Measurements from ENCODE around the gene MBP.
"Not testable (repeated sequence)": the region's sequence is repeated elsewhere in the genome, so short reads cannot be mapped to it uniquely, and the experiment has no call there.

MBP gene

DNA sequence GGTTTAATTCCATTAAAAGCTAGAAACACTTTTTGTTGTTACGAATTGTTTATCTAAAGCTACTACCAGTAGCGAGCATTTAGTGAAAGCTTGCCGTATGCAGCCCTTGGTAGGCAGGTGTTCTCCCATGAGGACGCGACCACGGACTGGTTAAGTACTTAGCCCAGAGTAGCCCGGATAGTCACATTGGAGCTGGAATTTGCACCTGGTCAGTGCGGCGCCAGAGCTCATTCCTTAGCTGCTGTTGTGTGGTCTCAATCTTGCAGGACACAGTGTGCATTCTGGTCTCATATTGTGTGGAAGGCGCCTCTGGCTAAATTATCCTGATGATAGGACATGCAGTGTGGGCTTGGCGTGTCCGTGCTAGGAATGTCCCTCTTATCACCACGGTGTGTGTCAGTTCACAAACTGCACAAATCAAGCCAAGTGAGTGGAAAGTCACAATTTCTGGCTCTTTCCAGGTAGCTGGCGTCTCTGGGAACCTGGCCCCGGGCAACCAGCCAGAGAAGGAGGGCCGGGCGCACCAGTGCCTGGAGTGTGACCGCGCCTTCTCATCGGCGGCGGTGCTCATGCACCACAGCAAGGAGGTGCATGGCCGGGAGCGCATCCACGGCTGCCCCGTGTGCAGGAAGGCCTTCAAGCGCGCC lies 176.9 kb downstream of the MBP start:
- DNase-seq: no peak

- DNase-seq: peak in 24 of 51 donors; percentile 16 to 70 (median 43)
These were observed 178.9 kb downstream of the MBP start for GRCh38 chr18:76953583-76954233.

- DNase-seq: no peak
These were observed 179.4 kb downstream of the MBP start for GRCh38 chr18:76953156-76953555.

GRCh38 chr18:76952747-76953146 lies 179.8 kb downstream of the MBP start:
- no peak for DNase-seq

GRCh38 chr18:76951456-76952247 lies 180.9 kb downstream of the MBP start:
- DNase-seq: no peak

GRCh38 chr18:76948345-76948744 lies 184.2 kb downstream of the MBP start:
- DNase-seq: no peak

DNA sequence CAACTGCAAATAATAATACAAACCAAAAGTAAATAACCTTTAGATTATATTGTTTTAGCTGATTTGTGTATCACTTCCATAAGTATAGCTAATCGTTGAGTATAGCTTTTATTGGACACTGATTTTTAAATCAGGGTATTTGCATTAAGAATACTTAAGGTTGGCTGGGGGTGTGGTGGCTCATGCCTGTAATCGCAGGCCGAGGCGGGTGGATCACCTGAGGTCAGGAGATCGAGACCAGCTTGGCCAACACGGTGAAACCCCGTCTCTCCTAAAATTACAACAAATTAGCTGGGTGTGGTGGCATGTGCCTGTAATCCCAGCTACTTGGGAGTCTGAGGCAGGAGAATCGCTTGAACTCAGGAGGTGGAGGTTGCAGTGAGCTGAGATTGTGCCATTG lies 188.2 kb downstream of the MBP start:
- not testable (repeated sequence) for DNase-seq

DNA sequence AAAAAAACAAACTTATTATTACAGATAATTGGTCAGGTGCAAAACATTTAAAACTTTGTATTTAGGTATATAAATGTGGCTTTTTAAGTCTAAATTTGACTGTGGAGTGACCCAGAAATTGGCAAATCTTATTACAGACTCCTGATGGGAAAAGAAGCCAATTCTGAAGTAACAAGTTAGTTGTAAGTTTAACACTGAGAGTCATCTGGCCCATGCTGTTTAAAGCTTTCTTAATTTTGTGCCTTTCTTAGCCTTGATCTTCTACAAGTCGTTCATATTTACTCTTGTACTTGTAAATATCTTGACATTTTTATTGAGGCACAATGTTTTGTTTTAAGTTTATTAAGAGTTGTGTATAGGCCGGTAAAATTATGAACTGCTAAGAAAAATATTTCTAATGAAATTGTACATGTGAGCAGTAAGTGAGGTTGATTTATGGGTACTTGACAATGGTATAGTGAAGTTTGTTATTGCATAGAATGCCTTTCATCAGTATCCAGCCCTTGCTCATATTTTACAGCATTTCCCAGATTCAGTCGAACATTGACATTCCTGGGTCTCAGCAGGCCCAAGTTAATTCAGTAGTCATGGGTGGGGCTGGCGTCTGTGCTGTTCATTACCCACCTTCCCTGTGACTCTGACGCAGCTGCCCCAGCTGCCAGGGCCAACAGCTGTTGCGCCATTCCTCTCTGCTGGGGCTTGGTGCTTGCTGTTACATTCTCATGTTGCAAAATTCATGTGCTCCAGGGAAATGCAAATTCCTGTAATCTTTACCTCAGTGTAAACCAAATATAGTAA lies 188.8 kb downstream of the MBP start:
- no peak for DNase-seq

GRCh38 chr18:76941284-76941683 lies 191.3 kb downstream of the MBP start:
- DNase-seq: no peak

DNA sequence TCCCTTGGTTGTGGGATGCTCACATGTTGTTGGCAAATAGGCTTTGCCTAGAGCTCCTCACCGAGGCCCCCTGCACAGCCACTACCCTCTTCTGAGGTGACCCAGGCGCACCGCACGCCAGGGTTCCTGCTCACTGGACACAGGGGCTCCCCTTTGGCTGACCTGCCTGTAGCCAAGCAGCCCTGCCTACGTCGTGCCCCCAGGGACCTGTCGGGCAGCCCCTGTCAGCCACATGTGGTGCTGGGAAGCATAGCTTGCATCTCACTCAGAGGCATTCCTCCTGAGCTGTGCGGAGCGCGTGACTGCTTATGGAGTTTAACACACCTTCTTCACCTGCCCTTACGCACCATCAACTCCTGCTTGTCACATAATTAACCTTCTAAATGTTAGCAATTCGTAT lies 194.0 kb downstream of the MBP start:
- DNase-seq: no peak

DNA sequence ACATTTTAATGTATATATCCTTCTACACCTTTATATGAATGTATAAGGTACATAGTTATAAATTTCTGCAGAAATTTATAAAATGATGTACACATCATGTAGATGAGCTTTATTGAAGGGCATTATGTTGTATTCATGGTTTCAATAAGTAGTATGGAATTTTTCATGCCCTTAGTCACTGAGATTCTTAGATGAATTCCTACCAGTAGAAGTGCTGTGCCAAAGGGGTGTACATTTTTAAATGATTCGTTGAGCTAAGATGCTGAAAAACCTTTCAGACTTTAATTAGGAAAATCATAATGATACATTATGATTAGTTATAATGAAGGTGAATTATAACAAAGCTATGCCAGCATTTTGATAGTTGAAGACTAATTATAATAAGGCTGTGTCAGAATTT lies 195.0 kb downstream of the MBP start:
- DNase-seq: no peak

- no peak for DNase-seq
These were observed 195.7 kb downstream of the MBP start for GRCh38 chr18:76936877-76937276.

GRCh38 chr18:76935722-76936337 lies 196.8 kb downstream of the MBP start:
- no peak for DNase-seq

GRCh38 chr18:76932026-76932819 lies 200.4 kb downstream of the MBP start:
- DNase-seq: peak in 5 of 51 donors; percentile 14 to 32 (median 19)

- DNase-seq: no peak
These were observed 201.4 kb downstream of the MBP start for GRCh38 chr18:76931171-76931570.
